Measurements from ENCODE around the gene YRDC. TPM values are rescaled to one million over a fixed set of nuclear protein-coding genes. Genes with fewer than 3 reads are reported as not detected.

The YRDC gene
- total RNA-seq, 2 experiments from 2014 or later, result 34.1 to 36.1 TPM

DNA sequence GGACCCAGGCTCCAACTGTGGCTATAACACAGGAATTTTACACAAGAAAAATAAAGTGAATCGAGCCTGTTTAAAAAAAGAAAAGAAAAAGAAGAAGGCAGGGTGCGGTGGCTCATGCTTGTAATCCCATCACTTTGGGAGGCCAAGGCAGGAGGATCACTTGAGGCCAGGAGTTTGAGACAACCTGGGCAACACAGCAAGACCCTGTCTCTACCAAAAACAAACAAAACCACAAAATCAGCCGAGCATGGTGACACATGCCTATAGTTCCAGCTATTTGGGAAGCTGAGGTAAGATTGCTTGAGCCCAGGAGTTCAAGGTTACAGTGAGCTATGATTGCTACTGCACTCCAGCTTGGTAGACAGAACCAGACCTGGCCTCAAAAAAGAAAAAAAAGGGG is 33.6 kb upstream of the YRDC start:
- intact Hi-C loops (cut with micrococcal nuclease), result no loop called here
- POLR2A ChIA-PET, result interaction anchor here (1.2 kb wide), 1 partner anchor 13 kb away, joined by 3 read pairs; no protein-coding TSS in a partner anchor
- no peak for DNase-seq

DNA sequence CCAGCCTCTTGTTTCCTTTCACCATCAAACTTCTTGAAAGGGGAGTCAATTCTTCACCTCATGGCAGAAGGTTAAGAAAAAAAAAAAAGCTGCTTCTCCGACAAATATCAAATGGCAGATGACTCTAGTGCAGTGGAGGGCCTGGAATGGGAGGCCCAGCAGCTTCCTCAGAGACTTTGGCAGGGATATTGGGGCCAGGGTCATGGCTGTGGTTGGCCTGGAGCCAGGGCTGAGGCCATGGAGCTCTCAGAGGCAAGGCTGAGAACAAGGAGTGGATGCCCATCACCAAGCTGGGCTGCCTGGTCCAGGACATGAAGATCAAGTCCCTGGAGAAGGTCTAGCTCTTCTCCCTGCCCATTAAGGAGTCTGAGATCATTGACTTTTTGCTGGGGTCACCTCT is 32.7 kb upstream of the YRDC start:
- Mint-ChIP-seq H3K9me3 (no peaks in the 10 kb centered on the region), H3K36me3 (peaks cover 11% of the 10 kb centered on the region), H3K27ac (no peak overlapping the region), H3K27me3 (no peaks in the 10 kb centered on the region), H3K4me1 (ENCODE audit: low read depth) (peaks cover 13% of the 10 kb centered on the region), H3K4me3 (no peak overlapping the region)
- CTCF ChIA-PET, result interaction anchor here (1.0 kb wide), 1 partner anchor 19 kb away, joined by 4 read pairs; the partner anchor contains the start of gene MTF1
- POLR2A ChIA-PET, result interaction anchor here (1.2 kb wide), 1 partner anchor 12 kb away, joined by 3 read pairs; no protein-coding TSS in a partner anchor
- intact Hi-C loops (cut with micrococcal nuclease), result no loop called here
- DNase-seq, result no peak

More for the DNA sequence above, 33.6 kb upstream of the YRDC start:
- no peak overlapping the region for H3K27ac Mint-ChIP-seq
- H3K9me3 Mint-ChIP-seq, result no peaks in the 10 kb centered on the region
- H3K27me3 Mint-ChIP-seq, result no peaks in the 10 kb centered on the region
- peaks cover 22% of the 10 kb centered on the region for H3K4me1 Mint-ChIP-seq (ENCODE audit: low read depth)
- H3K4me3 Mint-ChIP-seq, result no peak overlapping the region
- CTCF ChIA-PET, result interaction anchor here (1.4 kb wide), 1 partner anchor 18 kb away, joined by 3 read pairs; no protein-coding TSS in a partner anchor
- peaks cover 7% of the 10 kb centered on the region for H3K36me3 Mint-ChIP-seq

DNA sequence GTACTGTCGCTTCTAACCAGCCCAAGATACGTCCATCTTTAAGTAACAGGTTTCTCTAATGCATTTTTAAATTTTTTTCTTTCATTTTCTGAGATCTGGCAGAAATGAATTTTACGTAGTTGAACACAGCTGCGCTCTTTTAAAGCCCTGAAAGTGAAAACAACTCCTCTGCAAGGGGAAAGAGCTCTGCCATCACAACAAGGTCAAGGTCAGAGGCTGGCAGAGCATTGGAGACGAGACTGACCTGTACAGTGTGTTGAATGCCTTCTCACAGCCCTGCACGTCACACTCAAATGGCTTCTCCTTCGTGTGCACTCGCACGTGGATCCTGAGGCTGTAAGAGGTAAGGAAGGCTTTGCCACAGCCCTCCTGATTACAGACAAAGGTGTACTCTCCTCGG is 31.7 kb upstream of the YRDC start:
- Mint-ChIP-seq H3K9me3 (no peaks in the 10 kb centered on the region), H3K27me3 (no peaks in the 10 kb centered on the region), H3K4me3 (no peak overlapping the region), H3K4me1 (ENCODE audit: low read depth) (peaks cover 2% of the 10 kb centered on the region), H3K36me3 (peaks cover 13% of the 10 kb centered on the region), H3K27ac (no peak overlapping the region)
- CTCF ChIA-PET, result interaction anchor here (0.7 kb wide), 1 partner anchor 8 kb away, joined by 3 read pairs; no protein-coding TSS in a partner anchor
- intact Hi-C loops (cut with micrococcal nuclease), result no loop called here
- POLR2A ChIA-PET, result no interaction called here
- no peak for DNase-seq

DNA sequence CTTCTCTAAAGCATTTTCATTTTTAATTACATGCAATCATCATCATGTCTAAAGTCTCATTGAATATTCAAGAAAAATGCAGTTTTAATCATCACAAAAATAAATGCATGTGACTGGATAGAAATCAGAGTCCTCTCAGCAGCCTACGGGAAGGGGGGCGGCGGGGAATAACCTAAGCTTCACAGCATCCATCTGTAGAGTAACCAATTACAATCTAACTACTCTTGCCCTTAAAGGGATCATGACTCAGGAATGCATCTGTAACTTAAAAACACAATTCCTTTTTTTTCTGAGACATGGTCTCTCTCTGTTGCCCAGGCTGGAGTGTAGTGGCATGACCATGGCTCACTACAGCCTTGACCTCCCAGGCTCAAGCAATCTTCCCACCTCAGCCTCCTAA is 28.8 kb upstream of the YRDC start:
- intact Hi-C loops (cut with micrococcal nuclease), result no loop called here
- ChIA-PET POLR2A (no interaction called here), CTCF (no interaction called here)
- DNase-seq, result no peak
- peaks cover 28% of the 10 kb centered on the region for H3K36me3 Mint-ChIP-seq
- H3K4me1 Mint-ChIP-seq (ENCODE audit: low read depth), result no peaks in the 10 kb centered on the region
- H3K27me3 Mint-ChIP-seq, result no peaks in the 10 kb centered on the region
- no peaks in the 10 kb centered on the region for H3K9me3 Mint-ChIP-seq
- H3K4me3 Mint-ChIP-seq, result no peak overlapping the region
- no peak overlapping the region for H3K27ac Mint-ChIP-seq

DNA sequence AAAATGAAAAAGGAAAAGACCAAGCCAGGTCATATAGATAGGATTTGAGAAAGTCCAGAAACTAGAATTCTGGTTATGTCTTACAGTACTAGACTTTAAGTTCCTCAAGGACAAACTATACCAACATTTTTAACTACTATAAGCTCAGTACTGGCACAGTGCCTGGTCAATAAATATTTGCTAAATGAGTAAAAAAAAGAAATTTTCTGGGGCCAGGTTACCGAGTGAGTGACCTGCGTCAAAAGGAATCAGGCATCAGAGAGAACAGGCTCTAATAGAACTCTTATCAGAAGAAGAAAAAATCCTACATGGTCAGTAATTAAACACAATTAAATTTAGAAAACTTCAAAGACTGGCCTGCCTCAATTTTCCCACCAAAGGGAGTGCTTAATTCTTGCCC is 23.8 kb upstream of the YRDC start:
- Mint-ChIP-seq H3K27ac (no peak overlapping the region), H3K36me3 (peaks cover 34% of the 10 kb centered on the region), H3K9me3 (no peaks in the 10 kb centered on the region), H3K27me3 (no peaks in the 10 kb centered on the region), H3K4me3 (no peak overlapping the region), H3K4me1 (ENCODE audit: low read depth) (no peaks in the 10 kb centered on the region)
- POLR2A ChIA-PET, result no interaction called here
- CTCF ChIA-PET, result no interaction called here
- intact Hi-C loops (cut with micrococcal nuclease), result no loop called here
- DNase-seq, result no peak

DNA sequence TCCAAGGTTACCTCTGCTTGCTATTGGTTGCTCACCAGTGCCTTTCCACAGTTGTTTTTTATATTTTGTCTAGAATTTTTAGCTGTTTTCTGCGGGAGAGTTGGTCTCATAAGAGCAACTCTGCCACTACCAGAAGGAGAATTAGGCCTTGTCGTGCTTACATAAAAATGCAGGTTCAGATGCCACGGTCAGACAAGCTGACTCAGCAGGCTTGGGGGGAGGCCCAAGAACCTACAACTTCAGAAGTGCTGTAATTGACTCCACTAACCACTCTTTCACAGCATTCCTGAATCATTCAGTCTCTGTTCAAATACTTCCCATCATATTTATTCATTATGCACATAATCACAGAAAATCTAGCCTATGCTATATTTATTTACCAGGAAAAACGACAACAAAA is 23.1 kb upstream of the YRDC start:
- Mint-ChIP-seq H3K36me3 (peaks cover 30% of the 10 kb centered on the region), H3K27ac (no peak overlapping the region), H3K27me3 (no peaks in the 10 kb centered on the region), H3K4me3 (no peak overlapping the region), H3K4me1 (ENCODE audit: low read depth) (no peaks in the 10 kb centered on the region), H3K9me3 (no peaks in the 10 kb centered on the region)
- POLR2A ChIA-PET, result no interaction called here
- CTCF ChIA-PET, result interaction anchor here (1.1 kb wide), 1 partner anchor 1001 kb away, joined by 4 read pairs; no protein-coding TSS in a partner anchor
- intact Hi-C loops (cut with micrococcal nuclease), result no loop called here
- DNase-seq, result no peak

DNA sequence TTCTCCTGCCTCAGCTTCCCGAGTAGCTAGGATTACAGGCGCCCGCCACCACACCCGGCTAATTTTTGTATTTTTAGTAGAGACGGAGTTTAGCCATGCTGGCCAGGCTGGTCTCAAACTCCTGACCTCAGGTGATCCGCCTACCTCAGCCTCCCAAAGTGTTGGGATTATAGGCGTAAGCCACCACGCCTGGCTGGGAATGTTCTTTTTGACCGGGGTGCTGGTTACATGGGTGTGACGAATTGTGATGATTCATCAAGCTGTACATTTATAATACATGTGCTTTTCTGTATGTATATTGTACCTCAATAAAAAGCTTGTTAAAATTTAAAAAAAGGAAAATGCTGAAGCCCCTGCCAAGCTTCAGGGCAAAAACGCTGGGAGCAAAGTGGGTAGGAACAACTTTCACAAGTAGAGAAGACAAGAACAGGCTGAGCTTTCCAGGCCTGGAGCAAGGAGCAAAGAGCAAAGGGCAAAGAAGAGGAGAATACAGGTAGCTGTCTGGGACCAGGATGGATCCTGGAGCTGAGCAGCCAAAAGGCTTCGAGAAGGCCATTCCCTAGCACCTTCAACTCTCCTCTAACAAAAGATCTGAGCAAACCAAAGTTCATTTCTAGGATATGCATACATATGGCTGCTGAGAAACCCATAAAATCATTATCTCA is 20.5 kb upstream of the YRDC start:
- Mint-ChIP-seq H3K4me1 (ENCODE audit: low read depth) (peaks cover 13% of the 10 kb centered on the region), H3K36me3 (peaks cover 30% of the 10 kb centered on the region), H3K27me3 (no peaks in the 10 kb centered on the region), H3K4me3 (no peak overlapping the region), H3K9me3 (no peaks in the 10 kb centered on the region), H3K27ac (no peak overlapping the region)
- DNase-seq, result no peak
- POLR2A ChIA-PET, result interaction anchor here (0.7 to 1.2 kb wide), 2 partner anchors 13 to 139 kb away, joined by 3 read pairs; no protein-coding TSS in a partner anchor
- intact Hi-C loops (cut with micrococcal nuclease), result no loop called here
- CTCF ChIA-PET, result no interaction called here

DNA sequence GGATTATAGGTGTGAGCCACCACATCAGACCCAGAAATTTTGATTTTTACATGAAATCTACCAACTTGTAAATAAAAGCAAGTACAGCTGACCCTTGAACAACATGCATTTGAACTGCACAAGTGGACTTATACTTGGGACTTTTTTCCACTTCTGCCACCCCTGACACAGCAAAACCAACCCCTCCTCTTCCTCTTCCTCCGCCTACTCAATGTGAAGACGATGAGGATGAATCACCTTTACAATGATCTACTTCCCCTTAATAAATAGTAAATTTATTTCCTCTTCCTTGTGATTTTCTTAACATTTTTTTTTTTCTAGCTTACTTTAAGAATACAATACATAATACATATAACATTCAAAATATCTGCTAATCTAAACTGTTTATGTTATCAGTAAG is 17.5 kb upstream of the YRDC start:
- ChIA-PET CTCF (interaction anchor here (1.9 kb wide), 1 partner anchor 35 kb away, joined by 5 read pairs; no protein-coding TSS in a partner anchor), POLR2A (no interaction called here)
- DNase-seq, result no peak
- Mint-ChIP-seq H3K4me1 (ENCODE audit: low read depth) (peaks cover 22% of the 10 kb centered on the region), H3K27ac (peak overlapping the region; percentile 72), H3K36me3 (peaks cover 28% of the 10 kb centered on the region), H3K9me3 (no peaks in the 10 kb centered on the region), H3K4me3 (no peak overlapping the region), H3K27me3 (no peaks in the 10 kb centered on the region)
- intact Hi-C loops (cut with micrococcal nuclease), result no loop called here

DNA sequence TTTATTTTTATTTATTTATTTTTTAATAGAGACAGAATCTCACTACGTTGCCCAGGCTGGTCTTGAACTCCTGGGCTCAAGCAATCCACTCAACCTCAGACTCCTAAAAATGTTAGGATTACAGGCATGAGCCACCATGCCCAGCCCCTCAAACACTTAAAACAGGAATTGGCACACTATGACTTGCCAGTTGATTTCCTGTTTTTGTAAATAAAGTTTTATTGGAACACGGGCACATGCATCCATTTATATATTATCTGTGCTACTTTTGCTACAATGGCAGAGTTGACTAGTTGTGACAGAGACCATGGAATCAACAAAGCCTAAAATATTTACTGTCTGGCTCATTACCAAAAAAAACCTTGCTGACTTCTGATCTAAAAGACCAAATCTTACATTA is 16.0 kb upstream of the YRDC start:
- POLR2A ChIA-PET, result no interaction called here
- Mint-ChIP-seq H3K27ac (no peak overlapping the region), H3K36me3 (peaks cover 30% of the 10 kb centered on the region), H3K27me3 (no peaks in the 10 kb centered on the region), H3K4me3 (no peak overlapping the region), H3K9me3 (no peaks in the 10 kb centered on the region), H3K4me1 (ENCODE audit: low read depth) (peaks cover 22% of the 10 kb centered on the region)
- CTCF ChIA-PET, result no interaction called here
- DNase-seq, result no peak
- intact Hi-C loops (cut with micrococcal nuclease), result no loop called here

DNA sequence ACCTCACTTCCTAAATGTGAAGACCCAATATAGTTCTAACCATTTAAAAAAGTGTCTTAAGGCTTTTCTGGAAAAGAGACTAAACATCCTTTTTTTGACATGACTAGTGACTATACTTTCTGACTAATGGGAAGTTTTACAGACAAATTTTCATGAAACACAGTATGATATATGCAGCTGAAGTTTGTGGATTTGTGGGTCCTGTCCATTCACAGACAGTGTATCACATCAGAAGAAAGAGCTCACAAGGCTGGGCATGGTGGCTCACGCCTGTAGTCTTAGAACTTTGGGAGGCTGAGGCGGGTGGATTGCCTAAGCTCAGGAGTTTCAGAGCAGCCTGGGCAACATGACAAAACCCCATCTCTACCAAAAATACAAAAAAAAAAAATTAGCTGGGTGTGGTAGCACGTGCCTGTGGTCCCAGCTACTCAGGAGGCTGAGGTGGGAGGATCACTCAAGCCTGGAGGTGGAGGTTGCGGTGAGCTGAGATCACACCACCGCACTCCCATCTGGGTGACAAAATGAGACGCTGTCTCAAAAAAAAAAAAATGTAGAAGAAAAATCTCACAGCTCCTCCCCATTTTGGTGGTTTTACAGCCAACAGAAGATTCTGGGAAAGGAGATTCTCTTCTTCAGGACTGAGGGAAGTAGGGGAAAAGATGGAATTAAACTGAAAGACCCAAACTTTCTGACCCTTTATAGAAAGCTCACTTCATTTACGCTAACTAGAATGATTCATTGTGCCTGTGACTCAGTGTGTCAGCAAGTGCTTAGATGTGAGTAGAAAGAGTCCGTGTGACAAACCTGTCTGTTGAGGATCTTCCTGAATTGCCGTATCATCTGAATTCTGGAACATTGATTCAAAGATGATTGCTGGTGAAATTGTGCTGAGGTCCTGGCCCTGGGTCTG is 15.2 kb upstream of the YRDC start:
- Mint-ChIP-seq H3K27me3 (no peaks in the 10 kb centered on the region), H3K36me3 (peaks cover 28% of the 10 kb centered on the region), H3K4me3 (no peak overlapping the region), H3K4me1 (ENCODE audit: low read depth) (peaks cover 22% of the 10 kb centered on the region), H3K27ac (peak overlapping the region; percentile 70), H3K9me3 (no peaks in the 10 kb centered on the region)
- intact Hi-C loops (cut with micrococcal nuclease), result no loop called here
- peak; percentile 39 for DNase-seq
- ChIA-PET POLR2A (interaction anchor here (0.5 to 1.1 kb wide), 3 partner anchors 15 to 218 kb away, joined by 3 to 5 read pairs (median 4); partner anchors contain the start of genes C1orf122, MTF1 and YRDC), CTCF (interaction anchor here (0.5 to 2.2 kb wide), 3 partner anchors 36 to 220 kb away, joined by 3 to 10 read pairs (median 3); partner anchors contain the start of gene MTF1)

DNA sequence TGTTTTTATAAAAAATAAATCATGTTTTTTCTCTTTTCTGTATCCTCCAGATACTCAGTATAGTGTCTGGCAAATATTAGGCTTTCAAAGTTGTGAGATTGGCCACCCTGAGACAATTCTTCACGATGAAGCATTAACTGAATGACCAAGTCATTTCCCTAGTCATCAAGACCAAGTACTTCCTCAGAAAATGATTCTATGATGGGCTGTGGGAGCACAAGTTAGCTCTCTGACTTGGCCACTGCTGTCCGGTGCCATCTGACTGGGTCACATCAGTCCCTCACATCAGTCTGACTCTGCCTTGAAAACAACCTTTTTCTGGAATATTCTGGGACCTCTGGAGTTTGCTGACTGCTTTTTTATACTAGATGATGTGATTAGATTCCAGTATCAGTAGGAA is 13.5 kb upstream of the YRDC start:
- Mint-ChIP-seq H3K36me3 (peaks cover 24% of the 10 kb centered on the region), H3K4me1 (ENCODE audit: low read depth) (peaks cover 22% of the 10 kb centered on the region), H3K27me3 (no peaks in the 10 kb centered on the region), H3K9me3 (no peaks in the 10 kb centered on the region), H3K27ac (peak overlapping the region; percentile 70), H3K4me3 (no peak overlapping the region)
- ChIA-PET POLR2A (no interaction called here), CTCF (interaction anchor here (1.2 to 2.2 kb wide), 2 partner anchors 38 to 39 kb away, joined by 4 to 10 read pairs; partner anchors contain the start of gene MTF1)
- intact Hi-C loops (cut with micrococcal nuclease), result no loop called here
- no peak for DNase-seq

DNA sequence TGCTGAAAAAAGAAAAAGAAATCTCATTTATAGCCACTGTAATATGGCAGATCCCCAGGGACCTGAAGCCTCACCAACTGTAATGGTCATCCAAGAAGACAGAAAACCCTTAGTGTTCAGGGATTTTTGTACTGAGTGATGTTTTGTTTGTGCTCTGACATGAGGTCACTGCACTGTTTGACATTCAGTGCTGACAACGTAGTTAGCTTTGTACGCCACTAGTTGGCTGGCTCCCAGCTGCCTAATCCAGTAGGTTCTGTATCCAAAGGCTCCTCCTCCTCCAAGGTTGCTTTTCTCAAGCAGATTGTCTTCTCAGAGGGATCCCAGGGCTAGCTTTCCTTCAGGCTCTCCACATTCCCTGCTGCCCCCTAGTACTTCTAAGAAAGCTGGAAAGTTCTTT is 9.5 kb upstream of the YRDC start:
- Mint-ChIP-seq H3K27ac (no peak overlapping the region), H3K4me1 (ENCODE audit: low read depth) (peaks cover 6% of the 10 kb centered on the region), H3K27me3 (no peaks in the 10 kb centered on the region), H3K4me3 (no peak overlapping the region), H3K36me3 (peaks cover 24% of the 10 kb centered on the region), H3K9me3 (no peaks in the 10 kb centered on the region)
- intact Hi-C loops (cut with micrococcal nuclease), result no loop called here
- DNase-seq, result no peak
- ChIA-PET POLR2A (no interaction called here), CTCF (interaction anchor here (1.5 kb wide), 1 partner anchor 9 kb away, joined by 3 read pairs; no protein-coding TSS in a partner anchor)

Data from activated CD4-positive, alpha-beta memory T cell treated with anti-CD3 and anti-CD28 coated beads for 36 hours (primary cell).